Measurements from ENCODE around the gene RXRB. TPM values are rescaled to one million over a fixed set of nuclear protein-coding genes. Genes with fewer than 3 reads are reported as not detected.

Gene RXRB
- total and polyA plus RNA-seq, 2 of the 13 experiments (the other 11 are each of a cell fraction or from before 2014, with no cell fraction given): 26.7 to 55.7 TPM

DNA sequence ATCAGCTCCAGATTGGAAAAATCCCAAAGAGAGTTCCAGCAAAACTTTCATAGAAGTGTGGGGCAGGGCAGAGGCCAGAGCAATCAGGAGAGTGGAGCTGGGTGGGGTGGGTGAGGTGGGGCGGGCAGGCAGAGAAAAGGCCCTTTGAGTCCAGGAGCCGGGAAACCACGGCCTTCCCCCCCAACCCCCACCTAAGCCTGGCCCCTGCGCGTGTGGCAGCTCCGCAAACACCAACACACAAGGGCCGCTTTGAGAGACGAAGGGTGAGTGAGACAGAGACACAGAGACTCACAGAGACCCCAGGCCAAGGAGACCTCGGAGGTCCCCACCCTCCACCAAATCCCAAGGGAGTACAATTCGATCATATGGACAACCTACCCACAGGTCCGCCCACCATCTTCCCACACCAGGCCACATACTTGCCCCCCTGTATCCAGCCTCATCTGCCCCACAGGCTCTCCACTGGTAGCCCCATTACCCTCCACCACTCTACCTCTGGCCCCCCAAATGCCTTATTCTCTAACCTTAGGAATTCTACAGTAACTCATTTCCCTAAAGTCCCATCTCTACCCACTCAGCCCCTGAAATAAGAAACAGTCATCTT, 9.9 kb downstream of the RXRB start (continued):
- no peak for TF ChIP-seq MTF2 (CRISPR knock-in tag; IDR thresholded peaks at IDR 0.05; ENCODE audit: borderline replicate concordance)
- no peak for TF ChIP-seq PHF21A (CRISPR knock-in tag; IDR thresholded peaks at IDR 0.05)
- TF ChIP-seq ZNF605 (CRISPR knock-in tag; IDR thresholded peaks at IDR 0.05): no peak
- TF ChIP-seq ZNF558 (CRISPR knock-in tag; IDR thresholded peaks at IDR 0.05; ENCODE audit: borderline replicate concordance): no peak
- TF ChIP-seq ZSCAN9 (CRISPR knock-in tag; IDR thresholded peaks at IDR 0.05; ENCODE audit: borderline replicate concordance): no peak
- TF ChIP-seq, protein P1, sequence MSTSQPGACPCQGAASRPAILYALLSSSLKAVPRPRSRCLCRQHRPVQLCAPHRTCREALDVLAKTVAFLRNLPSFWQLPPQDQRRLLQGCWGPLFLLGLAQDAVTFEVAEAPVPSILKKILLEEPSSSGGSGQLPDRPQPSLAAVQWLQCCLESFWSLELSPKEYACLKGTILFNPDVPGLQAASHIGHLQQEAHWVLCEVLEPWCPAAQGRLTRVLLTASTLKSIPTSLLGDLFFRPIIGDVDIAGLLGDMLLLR (CRISPR knock-in tag; IDR thresholded peaks at IDR 0.05): no peak
- TF ChIP-seq ZNF598 (CRISPR knock-in tag; IDR thresholded peaks at IDR 0.05; ENCODE audit: borderline replicate concordance): no peak
- TF ChIP-seq ZNF678 (CRISPR knock-in tag; IDR thresholded peaks at IDR 0.05): no peak
- TF ChIP-seq ARID3A (IDR thresholded peaks at IDR 0.05; ENCODE audit: low read depth, low read length): no peak
- TF ChIP-seq, protein P2, sequence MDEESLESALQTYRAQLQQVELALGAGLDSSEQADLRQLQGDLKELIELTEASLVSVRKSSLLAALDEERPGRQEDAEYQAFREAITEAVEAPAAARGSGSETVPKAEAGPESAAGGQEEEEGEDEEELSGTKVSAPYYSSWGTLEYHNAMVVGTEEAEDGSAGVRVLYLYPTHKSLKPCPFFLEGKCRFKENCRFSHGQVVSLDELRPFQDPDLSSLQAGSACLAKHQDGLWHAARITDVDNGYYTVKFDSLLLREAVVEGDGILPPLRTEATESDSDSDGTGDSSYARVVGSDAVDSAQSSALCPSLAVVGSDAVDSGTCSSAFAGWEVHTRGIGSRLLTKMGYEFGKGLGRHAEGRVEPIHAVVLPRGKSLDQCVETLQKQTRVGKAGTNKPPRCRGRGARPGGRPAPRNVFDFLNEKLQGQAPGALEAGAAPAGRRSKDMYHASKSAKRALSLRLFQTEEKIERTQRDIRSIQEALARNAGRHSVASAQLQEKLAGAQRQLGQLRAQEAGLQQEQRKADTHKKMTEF (CRISPR knock-in tag; IDR thresholded peaks at IDR 0.05): peak; percentile 61; the same call in 1 of the 2 replicates
- TF ChIP-seq HNF1B (CRISPR knock-in tag; IDR thresholded peaks at IDR 0.05): no peak
- peak; percentile 57; the same call in 1 of the 2 replicates for TF ChIP-seq MAZ (IDR thresholded peaks at IDR 0.05; ENCODE audit: borderline replicate concordance, low read depth, low read length)
- no peak for TF ChIP-seq MAZ (CRISPR knock-in tag; IDR thresholded peaks at IDR 0.05; ENCODE audit: low read depth)
- no peak for TF ChIP-seq GABPA (IDR thresholded peaks at IDR 0.05; ENCODE audit: low read depth, low read length)
- TF ChIP-seq GABPA (CRISPR knock-in tag; IDR thresholded peaks at IDR 0.05; ENCODE audit: low read depth): no peak
- TF ChIP-seq ZNF24 (IDR thresholded peaks at IDR 0.05): no peak
- no peak for TF ChIP-seq RARG (CRISPR knock-in tag; IDR thresholded peaks at IDR 0.05; ENCODE audit: low read depth)
- no peak for TF ChIP-seq ZNF44 (CRISPR knock-in tag; IDR thresholded peaks at IDR 0.05)
- TF ChIP-seq FOXM1 (CRISPR knock-in tag; IDR thresholded peaks at IDR 0.05): no peak
